ENCODE results near the gene HECTD1.
"Not testable (repeated sequence)": the region's sequence is repeated elsewhere in the genome, so short reads cannot be mapped to it uniquely, and the experiment has no call there.

Gene HECTD1

DNA sequence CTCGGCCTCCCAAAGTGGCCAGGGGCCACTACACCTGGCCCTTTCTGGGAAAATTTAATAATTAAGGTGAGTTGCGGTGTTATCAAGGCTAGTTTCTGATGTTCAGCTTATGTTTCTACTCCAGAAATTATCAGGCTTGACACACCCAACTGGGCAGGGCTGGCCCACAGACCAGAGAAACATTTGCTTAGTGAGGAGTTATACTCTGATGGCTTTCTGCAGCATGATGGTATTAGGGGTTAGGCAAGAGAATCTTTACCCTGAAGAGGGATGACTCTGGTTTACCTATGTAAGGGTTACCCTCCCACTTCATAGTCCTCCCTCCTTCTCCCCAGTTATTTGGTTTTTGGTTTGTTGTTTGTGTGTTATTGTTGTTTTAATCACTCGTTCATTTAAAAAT is 24.5 kb upstream of the HECTD1 start:
- DNase-seq (ENCODE audit: extremely low read depth, low read depth) = no peak
- TF ChIP-seq CTCF (IDR thresholded peaks at IDR 0.05; ENCODE audit: low read depth, low read length) = no peak

- DNase-seq (ENCODE audit: extremely low read depth, low read depth) = not testable (repeated sequence)
These were observed 23.7 kb upstream of the HECTD1 start for GRCh38 chr14:31231272-31231671.

DNA sequence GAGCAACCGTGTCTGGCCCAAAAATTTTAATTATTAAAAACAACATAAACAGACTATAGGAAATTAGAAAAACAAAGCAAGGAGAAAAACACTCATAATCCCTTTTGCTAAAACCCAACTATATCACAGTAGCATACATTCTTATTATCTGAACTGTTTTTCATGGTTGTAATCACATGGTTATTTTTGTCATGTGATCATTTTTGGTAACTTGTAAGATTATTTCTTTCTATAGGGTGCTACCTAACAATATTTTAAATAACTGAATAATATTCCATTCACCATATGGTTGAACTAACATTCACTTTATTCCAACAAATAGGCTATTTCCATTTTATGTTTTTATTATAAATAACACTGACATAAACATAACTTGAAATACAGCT is 23.0 kb upstream of the HECTD1 start:
- TF ChIP-seq CTCF (IDR thresholded peaks at IDR 0.05; ENCODE audit: low read depth, low read length) = no peak
- DNase-seq (ENCODE audit: extremely low read depth, low read depth) = no peak

DNA sequence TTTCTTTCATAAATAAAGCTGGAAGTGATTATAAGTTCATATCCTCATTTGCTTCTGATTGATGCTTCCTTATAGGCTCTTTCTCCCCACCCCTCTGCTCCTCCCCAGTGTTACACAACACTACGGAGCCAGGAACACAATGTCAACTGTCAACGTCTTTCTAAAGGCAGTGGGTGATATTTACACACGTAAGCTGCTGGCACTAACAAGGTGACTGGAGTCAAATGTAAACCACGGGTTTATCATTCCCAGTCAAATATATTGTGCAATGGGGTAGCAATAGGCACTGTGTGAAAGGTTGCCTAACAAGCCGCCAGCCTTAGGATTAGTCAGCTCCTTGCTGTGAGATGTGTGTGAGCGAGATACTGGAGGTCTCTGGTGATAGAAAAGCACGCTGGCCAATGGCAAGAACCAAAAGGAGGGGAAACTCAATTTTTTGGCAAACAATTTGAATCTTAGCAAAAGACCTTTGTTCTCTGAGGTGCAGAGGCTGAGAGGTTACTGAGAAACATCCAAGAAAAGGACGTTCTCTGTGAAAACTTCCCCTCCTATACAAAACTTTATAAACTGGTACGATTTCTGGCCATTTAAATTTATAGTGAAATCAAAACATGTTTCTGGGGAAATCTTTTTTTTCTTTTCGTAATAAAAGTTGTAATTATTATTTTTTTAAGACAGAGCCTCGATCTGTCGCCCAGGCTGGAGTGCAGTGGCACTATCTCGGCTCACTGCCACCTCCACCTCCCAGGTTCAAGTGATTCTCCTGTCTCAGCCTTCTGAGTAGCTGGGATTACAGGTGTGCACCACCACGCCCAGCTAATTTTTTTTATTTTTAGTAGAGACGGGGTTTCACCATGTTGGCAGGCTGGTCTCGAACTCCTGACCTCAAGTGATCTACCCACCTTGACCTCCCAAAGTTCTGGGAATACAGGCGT is 22.3 kb upstream of the HECTD1 start:
- no peak for TF ChIP-seq CTCF (IDR thresholded peaks at IDR 0.05; ENCODE audit: low read depth, low read length)
- DNase-seq (ENCODE audit: extremely low read depth, low read depth) = peak; percentile 94

- no peak for DNase-seq (ENCODE audit: extremely low read depth, low read depth)
- TF ChIP-seq CTCF (IDR thresholded peaks at IDR 0.05; ENCODE audit: low read depth, low read length) = no peak
These were observed 21.4 kb upstream of the HECTD1 start for GRCh38 chr14:31229009-31229408.

DNA sequence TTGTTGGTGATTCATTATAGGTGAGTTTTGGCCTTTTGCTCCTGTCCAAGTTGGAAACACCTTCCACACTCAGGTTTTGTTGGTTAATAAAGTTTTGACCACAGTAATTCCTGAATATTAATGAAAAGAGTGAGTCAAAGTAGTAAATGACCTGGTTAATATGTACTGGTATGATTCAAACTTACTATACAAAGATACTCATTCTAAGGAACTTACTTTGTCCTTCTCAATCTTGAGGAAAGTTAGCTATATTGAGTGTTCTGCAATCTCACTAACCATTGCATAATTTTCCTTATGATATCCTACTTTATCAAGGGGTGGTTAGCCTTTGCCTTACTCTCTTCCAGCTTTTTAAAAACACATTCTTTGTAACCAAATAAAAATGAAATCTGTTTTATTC is 20.9 kb upstream of the HECTD1 start:
- TF ChIP-seq CTCF (IDR thresholded peaks at IDR 0.05; ENCODE audit: low read depth, low read length) = no peak

DNA sequence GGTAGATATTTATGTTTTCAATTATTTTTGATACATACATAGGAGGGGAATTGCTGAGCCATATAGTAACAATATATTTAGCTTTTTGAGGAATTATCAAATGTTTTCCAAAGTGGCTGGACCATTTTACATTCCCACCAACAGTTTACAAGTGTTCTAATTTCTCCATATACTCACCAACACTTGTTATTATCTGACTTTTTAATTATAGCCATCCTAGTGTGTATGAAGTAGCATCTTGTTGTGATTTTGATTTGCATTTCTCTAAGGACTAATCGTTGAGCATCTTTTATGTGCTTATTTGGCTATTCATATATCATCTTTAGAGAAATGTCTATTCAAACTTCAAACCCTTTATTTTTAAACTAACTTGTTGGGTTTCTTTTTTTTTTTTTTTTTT is 17.2 kb upstream of the HECTD1 start:
- TF ChIP-seq CTCF (IDR thresholded peaks at IDR 0.05; ENCODE audit: low read depth, low read length) = no peak
- DNase-seq (ENCODE audit: extremely low read depth, low read depth) = no peak

More for the DNA sequence above, 20.9 kb upstream of the HECTD1 start:
- no peak for DNase-seq (ENCODE audit: extremely low read depth, low read depth)

- DNase-seq (ENCODE audit: extremely low read depth, low read depth) = no peak
- no peak for TF ChIP-seq CTCF (IDR thresholded peaks at IDR 0.05; ENCODE audit: low read depth, low read length)
These were observed 15.7 kb upstream of the HECTD1 start for GRCh38 chr14:31223331-31223730.

Measured in AG09319 (cell line).